H1 (cell line): ENCODE data around the gene CTTNBP2NL. TPM values are rescaled to one million over a fixed set of nuclear protein-coding genes. Genes with fewer than 3 reads are reported as not detected.

ENCODE experiments used
- CTCF ChIA-PET: fragments of 300-600 bp; sonication (Branson Sonifier 250); formaldehyde crosslinking; loops from one replicate; lab custom pipeline; 2021; ENCODE audit not compliant: partially characterized antibody; lab: Charles Lee
- POLR2A ChIA-PET: fragments of 300-600 bp; sonication (Branson Sonifier 250); formaldehyde crosslinking; loops from one replicate; lab custom pipeline; 2021; ENCODE audit warnings: inconsistent platforms; ENCODE audit not compliant: partially characterized antibody; lab: Charles Lee
- DNase-seq, 2 experiments: peaks; one replicate each; pipeline versions ENCODE4 v3.0.0 to v3.0.0-alpha.2; 2010 to 2022; ENCODE audit warnings: low spot score in 2 of 2, low read depth in 1 of 2, mixed read lengths in 1 of 2
- FAIRE-seq: peaks from 2 replicates; lab custom pipeline; 2011; peaks lifted over from hg19 to GRCh38; lab: Jason Lieb, UNC
- H2AFZ ChIP-seq: 2 replicates; pipeline ENCODE4 v1.8.1; 2012; ENCODE audit warnings: low read length, inconsistent platforms
- H2AK5ac ChIP-seq: 2 replicates; pipeline ENCODE4 v1.6.1; 2013; ENCODE audit warnings: low read depth, low read length
- H2BK120ac ChIP-seq: replicated peaks from 2 replicates; pipeline ENCODE3; 2013; ENCODE audit warnings: low read depth, low read length, inconsistent platforms
- H2BK12ac ChIP-seq: 2 replicates; pipeline ENCODE4 v1.6.1; 2013; ENCODE audit warnings: low read depth, low read length
- H2BK15ac ChIP-seq: 2 replicates; pipeline ENCODE4 v1.6.1; 2013; ENCODE audit warnings: low read length
- H2BK20ac ChIP-seq: 2 replicates; pipeline ENCODE4 v1.6.1; 2013; ENCODE audit warnings: low read length
- H2BK5ac ChIP-seq: 2 replicates; pipeline ENCODE4 v1.6.1; 2013; ENCODE audit warnings: low read depth, low read length
- H3K14ac ChIP-seq: 2 replicates; pipeline ENCODE4 v1.6.1; 2013; ENCODE audit warnings: inconsistent platforms; ENCODE audit not compliant: insufficient read length
- H3K18ac ChIP-seq: 2 replicates; pipeline ENCODE4 v1.6.1; 2013; ENCODE audit warnings: low read length; ENCODE audit errors: extremely low read depth
- H3K23ac ChIP-seq: 2 replicates; pipeline ENCODE4 v1.6.1; 2013; ENCODE audit warnings: inconsistent platforms; ENCODE audit not compliant: insufficient read length
- H3K23me2 ChIP-seq: 2 replicates; pipeline ENCODE4 v1.6.1; 2013; ENCODE audit warnings: low read depth, low read length
- H3K27ac ChIP-seq: 2 replicates; pipeline ENCODE4 v1.6.1; 2011; ENCODE audit warnings: low read depth, low read length, inconsistent platforms
- H3K27me3 ChIP-seq, 4 experiments: replicated peaks in 1 of 4; 1 replicate in 1 of 4; 2 replicates in 3 of 4; pipeline versions ENCODE4 v1.6.1 to v1.8.1; 2011 to 2013; ENCODE audit warnings: low read length in 3 of 4, mild to moderate bottlenecking in 3 of 4, inconsistent platforms in 2 of 4, mixed read lengths in 2 of 4, moderate library complexity in 1 of 4; ENCODE audit not compliant: control insufficient read depth in 3 of 4, insufficient read depth in 3 of 4; ENCODE audit errors: extremely low read depth in 1 of 4
- H3K36me3 ChIP-seq, 4 experiments: 2 replicates each; pipeline versions ENCODE4 v1.6.1 to v1.8.1; 2011 to 2013; ENCODE audit warnings: mild to moderate bottlenecking in 4 of 4, low read length in 3 of 4, moderate library complexity in 2 of 4, control low read depth in 1 of 4, inconsistent platforms in 1 of 4; ENCODE audit not compliant: insufficient read depth in 4 of 4, control insufficient read depth in 2 of 4
- H3K4ac ChIP-seq: replicated peaks from 2 replicates; pipeline ENCODE3; 2013; ENCODE audit warnings: low read length, low read depth, mixed read lengths, inconsistent platforms; ENCODE audit not compliant: insufficient read length
- H3K4me1 ChIP-seq, 4 experiments: replicated peaks in 1 of 4; 1 replicate in 1 of 4; 2 replicates in 3 of 4; pipeline versions ENCODE4 v1.6.1 to v1.8.1; 2011 to 2013; ENCODE audit warnings: low read length in 3 of 4, inconsistent platforms in 2 of 4, mixed read lengths in 1 of 4; ENCODE audit not compliant: insufficient read depth in 4 of 4, control insufficient read depth in 3 of 4
- H3K4me2 ChIP-seq, 2 experiments: 2 replicates each; pipeline versions ENCODE4 v1.6.1 to v1.8.1; 2011 to 2013; ENCODE audit warnings: low read depth in 2 of 2, low read length in 2 of 2, control low read depth in 1 of 2, inconsistent platforms in 1 of 2, mild to moderate bottlenecking in 1 of 2; ENCODE audit not compliant: insufficient read depth in 1 of 2
- H3K4me3 ChIP-seq, 4 experiments: fragments of 200-600, 300-600 bp in 1 of 4; sonication (generic), shearing (Covaris generic), sonication (Bioruptor Twin) in 1 of 4; 2 replicates each; pipeline versions ENCODE4 v1.5.1 to v1.8.1; 2011 to 2016; ENCODE audit warnings: low read length in 4 of 4, low read depth in 3 of 4, control low read depth in 2 of 4, inconsistent platforms in 2 of 4, mild to moderate bottlenecking in 2 of 4, mixed read lengths in 1 of 4, moderate library complexity in 1 of 4; ENCODE audit not compliant: insufficient read depth in 2 of 4; ENCODE audit errors: extremely low read depth in 1 of 4
- H3K56ac ChIP-seq: replicated peaks from 2 replicates; pipeline ENCODE3; 2013; ENCODE audit warnings: low read depth, mild to moderate bottlenecking, mixed read lengths, low read length, inconsistent platforms; ENCODE audit not compliant: insufficient read length
- H3K79me1 ChIP-seq: 2 replicates; pipeline ENCODE4 v1.6.1; 2013; ENCODE audit warnings: low read depth, low read length, control low read depth
- H3K79me2 ChIP-seq, 2 experiments: 2 replicates each; pipeline versions ENCODE4 v1.6.1 to v1.8.1; 2012 to 2013; ENCODE audit warnings: low read length in 2 of 2, mild to moderate bottlenecking in 2 of 2, inconsistent platforms in 1 of 2; ENCODE audit not compliant: insufficient read depth in 2 of 2, control insufficient read depth in 1 of 2
- H3K9ac ChIP-seq, 4 experiments: replicated peaks in 1 of 4; 1 replicate in 1 of 4; 2 replicates in 3 of 4; pipeline versions ENCODE4 v1.6.1 to v1.8.1; 2011 to 2013; ENCODE audit warnings: low read depth in 3 of 4, low read length in 3 of 4, control low read depth in 2 of 4, mild to moderate bottlenecking in 2 of 4, moderate library complexity in 2 of 4, inconsistent platforms in 1 of 4; ENCODE audit errors: extremely low read depth in 1 of 4
- H3K9me3 ChIP-seq, 2 experiments: 2 replicates each; pipeline versions ENCODE4 v1.6.1 to v1.8.1; 2012 to 2013; ENCODE audit warnings: mild to moderate bottlenecking in 2 of 2, moderate library complexity in 2 of 2, control low read depth in 1 of 2, inconsistent platforms in 1 of 2, low read depth in 1 of 2, low read length in 1 of 2, mixed read lengths in 1 of 2; ENCODE audit not compliant: insufficient read depth in 2 of 2
- H4K20me1 ChIP-seq, 2 experiments: replicated peaks in 1 of 2; 2 replicates each; pipeline versions ENCODE3 to v1.8.1; 2011 to 2013; ENCODE audit warnings: inconsistent platforms in 2 of 2, low read length in 2 of 2, mild to moderate bottlenecking in 1 of 2; ENCODE audit not compliant: insufficient read depth in 2 of 2, control insufficient read depth in 1 of 2
- H4K5ac ChIP-seq: 2 replicates; pipeline ENCODE4 v1.6.1; 2013; ENCODE audit warnings: low read length, low read depth, mixed read lengths, inconsistent platforms; ENCODE audit not compliant: insufficient read length
- H4K8ac ChIP-seq: 2 replicates; pipeline ENCODE4 v1.8.0; 2013; ENCODE audit warnings: mild to moderate bottlenecking, moderate library complexity, low read length, inconsistent platforms; ENCODE audit not compliant: insufficient read depth; ENCODE audit errors: extremely low read depth
- H4K91ac ChIP-seq: replicated peaks from 2 replicates; pipeline ENCODE3; 2013; ENCODE audit warnings: low read length, mixed read lengths, inconsistent platforms; ENCODE audit not compliant: insufficient read length
- ASH2L ChIP-seq: fragments of 200-600, 300-600 bp; sonication (generic); IDR thresholded peaks from one replicate; pipeline ENCODE4 v1.7.1; 2017; ENCODE audit warnings: low read length
- BACH1 ChIP-seq: IDR thresholded peaks from 2 replicates; pipeline ENCODE4 v1.6.1; 2012; ENCODE audit warnings: low read length, improper control_type of control experiment
- WGBS, 2 experiments: shearing (Covaris generic) in 1 of 2; methylation state at CpG; one replicate each; pipeline versions ENCODE4 v1.1.6 to v1.1.7; 2013 to 2015; ENCODE audit warnings: low lambda C conversion rate in 2 of 2, mixed read lengths in 2 of 2, inconsistent platforms in 1 of 2, low coverage in 1 of 2, missing lambda C conversion rate in 1 of 2; ENCODE audit not compliant: insufficient replicate concordance in 2 of 2, insufficient coverage in 1 of 2, insufficient read length in 1 of 2; ENCODE audit errors: extremely low coverage in 1 of 2, missing lambda C conversion rate in 1 of 2; 5-methylcytosine and 5-hydroxymethylcytosine counted together
- polyA plus RNA-seq, 7 experiments: library from polyadenylated mRNA; depleted of rRNA in 3 of 7; stranded (reverse) in 5 of 7; unstranded in 2 of 7; fragments of >200 nt in 5 of 7; fragments of 200-250 nt in 2 of 7; gene quantifications; 1 replicate in 5 of 7; 2 replicates in 1 of 7; 4 replicates in 1 of 7; pipeline versions ENCODE4 v1.2.1 to v1.2.3, GENCODE V29; 2011 to 2013; ENCODE audit warnings: missing spikeins in 2 of 7, mixed read lengths in 2 of 7
- total RNA-seq: library from RNA; stranded (reverse); fragmentation: NEBNext Ultra II Directional; extraction: Animal tissue kit (Norgen Biotek cat#: 25700); gene quantifications from 2 replicates; pipeline ENCODE4 v1.2.1, GENCODE V29; 2021

The CTTNBP2NL gene
- total and polyA plus RNA-seq, 2 of the 8 experiments (the other 6 are each of a cell fraction or from before 2014, with no cell fraction given): 6.4 to 35.1 TPM

DNA sequence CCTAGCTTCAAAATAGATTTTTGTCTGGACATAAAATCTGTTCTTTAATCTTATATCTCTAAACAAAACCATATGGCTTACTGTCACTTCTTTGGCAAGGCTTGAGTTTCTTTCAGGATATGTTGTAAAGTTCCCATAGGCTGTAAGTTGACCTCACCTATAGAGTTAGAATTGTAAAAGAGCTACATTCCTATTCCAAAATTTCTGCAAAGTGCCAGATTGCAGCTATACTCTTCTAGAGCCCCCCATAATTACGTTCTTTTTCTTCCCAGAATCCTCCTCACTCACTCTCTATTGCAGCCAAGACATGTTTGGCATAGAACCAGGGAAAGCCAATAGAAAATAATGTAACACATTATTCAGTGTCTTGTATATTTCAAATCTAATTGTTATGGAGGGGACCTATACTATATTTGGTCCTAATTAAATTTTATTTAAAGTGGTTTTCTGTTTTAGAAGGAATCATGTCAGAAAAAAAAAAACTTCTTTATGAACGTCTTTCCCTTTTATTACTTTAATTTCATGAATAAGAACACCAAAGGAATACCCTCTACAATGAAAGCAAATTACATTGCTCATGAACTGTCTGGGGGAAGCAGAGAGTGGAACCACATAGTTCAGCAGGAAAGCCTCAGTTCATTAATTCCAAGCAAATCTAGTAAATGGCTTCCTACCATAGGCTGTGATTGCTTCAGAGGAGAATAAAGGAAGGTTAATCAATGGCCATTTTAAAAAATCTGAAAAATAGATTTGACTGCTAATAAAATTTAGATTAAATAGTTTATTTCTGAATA lies 22.3 kb downstream of the CTTNBP2NL start:
- Histone ChIP-seq H4K8ac (no peak overlapping the region), H3K79me2 (no peaks in the 10 kb centered on the region; a peak in 1 of 4 replicates), H2BK120ac (no peak overlapping the region), H4K91ac (no peak overlapping the region), H2BK12ac (no peak overlapping the region), H3K79me1 (no peaks in the 10 kb centered on the region), H3K4me1 (no peaks in the 10 kb centered on the region), H4K5ac (no peak overlapping the region), H2AFZ (no peak overlapping the region), H3K14ac (no peak overlapping the region), H2BK5ac (no peak overlapping the region), H3K9ac (no peak overlapping the region), H3K23ac (no peak overlapping the region), H3K4ac (no peak overlapping the region), H3K36me3 (peaks cover 4 to 31% (median 9%) of the 10 kb centered on the region in 4 experiments; a peak in 5 of 8 replicates), H2BK15ac (no peak overlapping the region), H3K27me3 (no peaks in the 10 kb centered on the region), H4K20me1 (no peaks in the 10 kb centered on the region), H3K18ac (no peak overlapping the region), H3K23me2 (no peaks in the 10 kb centered on the region), H2BK20ac (no peak overlapping the region), H3K56ac (no peak overlapping the region), H3K9me3 (no peaks in the 10 kb centered on the region), H3K4me3 (no peak overlapping the region), H2AK5ac (no peak overlapping the region), H3K27ac (no peak overlapping the region)
- FAIRE-seq (no peak), DNase-seq (no peak)
- POLR2A ChIA-PET: interaction anchor here (1.2 kb wide), 1 partner anchor 8 kb away, joined by 3 read pairs; no protein-coding TSS in a partner anchor
- CTCF ChIA-PET: no interaction called here
- WGBS, 2 experiments: 87% methylated on average over 2 of the region's 2 CpGs; no CpG with 5 or more reads in 1 of the 2 experiments
- TF ChIP-seq BACH1 (no peak), ASH2L (no peak)
- TF ChIP-seq, all 59 proteins: peak for 0
- H3K4me2 ChIP-seq: no peak overlapping the region
